Muscle layer of colon (tissue), 2 donors: Measurements from ENCODE around the gene KRTCAP2.
A peak's percentile ranks its signal among the peaks of the same experiment; 100 is the strongest.

Source experiments
- H3K27ac ChIP-seq: one replicate; pipeline ENCODE4 v1.7.0; 2013; ENCODE audit warnings: low read depth, mild to moderate bottlenecking, low read length, moderate library complexity
- H3K27me3 ChIP-seq, 2 donors: one replicate each; pipeline ENCODE4 v1.7.0; 2013; ENCODE audit warnings: low read length in 2 of 2, mild to moderate bottlenecking in 2 of 2; ENCODE audit not compliant: insufficient read depth in 2 of 2, control insufficient read depth in 1 of 2
- H3K36me3 ChIP-seq: one replicate; pipeline ENCODE4 v1.7.0; 2013; ENCODE audit warnings: mild to moderate bottlenecking, low read length; ENCODE audit not compliant: insufficient read depth
- H3K4me1 ChIP-seq: one replicate; pipeline ENCODE4 v1.7.0; 2013; ENCODE audit warnings: mild to moderate bottlenecking, low read length; ENCODE audit not compliant: insufficient read depth
- H3K4me3 ChIP-seq, 2 donors: one replicate each; pipeline ENCODE4 v1.7.0; 2013; ENCODE audit warnings: low read length in 2 of 2, low read depth in 1 of 2, mild to moderate bottlenecking in 1 of 2, moderate library complexity in 1 of 2
- H3K9ac ChIP-seq: one replicate; pipeline ENCODE4 v1.7.0; 2013; ENCODE audit warnings: low read length
- H3K9me3 ChIP-seq: one replicate; pipeline ENCODE4 v1.7.0; 2013; ENCODE audit warnings: mild to moderate bottlenecking, low read length
- donor health status: abdominal sarcoma.
- donor health status: Adenocarcinoma of cecum.

Gene KRTCAP2

GRCh38 chr1:155177918-155178281 lies 4.8 kb upstream of the KRTCAP2 start:
- Histone ChIP-seq H3K9me3 (no peaks in the 10 kb centered on the region), H3K27ac (no peak overlapping the region), H3K27me3 (peaks cover 0 to 23% of the 10 kb centered on the region in 2 donors), H3K36me3 (no peaks in the 10 kb centered on the region), H3K9ac (no peak overlapping the region), H3K4me3 (no peak overlapping the region), H3K4me1 (peaks cover 17% of the 10 kb centered on the region)

- Histone ChIP-seq H3K9me3 (no peaks in the 10 kb centered on the region), H3K4me3 (peak overlapping the region in 1 of 2 donors; percentile 32), H3K27me3 (peaks cover 0 to 23% of the 10 kb centered on the region in 2 donors), H3K36me3 (no peaks in the 10 kb centered on the region), H3K4me1 (peaks cover 17% of the 10 kb centered on the region), H3K9ac (no peak overlapping the region), H3K27ac (no peak overlapping the region)
These were observed 4.3 kb upstream of the KRTCAP2 start for GRCh38 chr1:155177192-155177917.

GRCh38 chr1:155176544-155177071 lies 3.5 kb upstream of the KRTCAP2 start:
- Histone ChIP-seq H3K4me1 (peaks cover 23% of the 10 kb centered on the region), H3K27me3 (peaks cover 0 to 23% of the 10 kb centered on the region in 2 donors), H3K27ac (no peak overlapping the region), H3K9ac (no peak overlapping the region), H3K36me3 (no peaks in the 10 kb centered on the region), H3K9me3 (no peaks in the 10 kb centered on the region), H3K4me3 (peak overlapping the region in 1 of 2 donors; percentile 32)

GRCh38 chr1:155175927-155176371 lies 2.8 kb upstream of the KRTCAP2 start:
- no peak overlapping the region for H3K4me3 ChIP-seq
- peaks cover 0 to 23% of the 10 kb centered on the region in 2 donors for H3K27me3 ChIP-seq
- no peaks in the 10 kb centered on the region for H3K9me3 ChIP-seq
- H3K4me1 ChIP-seq = peaks cover 23% of the 10 kb centered on the region
- H3K36me3 ChIP-seq = no peaks in the 10 kb centered on the region
- no peak overlapping the region for H3K27ac ChIP-seq
- H3K9ac ChIP-seq = no peak overlapping the region

- Histone ChIP-seq H3K4me3 (no peak overlapping the region), H3K27ac (no peak overlapping the region), H3K9me3 (no peaks in the 10 kb centered on the region), H3K9ac (no peak overlapping the region), H3K4me1 (peaks cover 23% of the 10 kb centered on the region), H3K27me3 (peaks cover 0 to 23% of the 10 kb centered on the region in 2 donors), H3K36me3 (peaks cover under 1% of the 10 kb centered on the region)
These were observed 2.3 kb upstream of the KRTCAP2 start for GRCh38 chr1:155175281-155175926.

GRCh38 chr1:155174324-155175280 lies 1.5 kb upstream of the KRTCAP2 start:
- no peak overlapping the region for H3K27ac ChIP-seq
- peaks cover 8% of the 10 kb centered on the region for H3K36me3 ChIP-seq
- no peak overlapping the region for H3K9ac ChIP-seq
- no peak overlapping the region for H3K4me3 ChIP-seq
- peaks cover 0 to 23% of the 10 kb centered on the region in 2 donors for H3K27me3 ChIP-seq
- peaks cover 23% of the 10 kb centered on the region for H3K4me1 ChIP-seq
- no peaks in the 10 kb centered on the region for H3K9me3 ChIP-seq

- peaks cover 17% of the 10 kb centered on the region for H3K36me3 ChIP-seq
- H3K4me1 ChIP-seq = peaks cover 23% of the 10 kb centered on the region
- H3K9ac ChIP-seq = peak within 1 kb of the TSS; percentile 72
- peaks cover 0 to 23% of the 10 kb centered on the region in 2 donors for H3K27me3 ChIP-seq
- peak within 1 kb of the TSS; percentile 76 for H3K27ac ChIP-seq
- H3K4me3 ChIP-seq = peak within 1 kb of the TSS; percentile 35 to 90
- no peaks in the 10 kb centered on the region for H3K9me3 ChIP-seq
These were observed 597 bp upstream of the KRTCAP2 start, which contains the start of gene TRIM46 for GRCh38 chr1:155173478-155174323. TRIM46 (plus strand) TSS chr1:155173849; CDS start chr1:155173967, 118 bp downstream.

- Histone ChIP-seq H3K4me3 (peak overlapping the region; percentile 35 to 90), H3K36me3 (peaks cover 22% of the 10 kb centered on the region), H3K9me3 (no peaks in the 10 kb centered on the region), H3K27ac (peak overlapping the region; percentile 76), H3K9ac (peak overlapping the region; percentile 72), H3K27me3 (peaks cover 0 to 23% of the 10 kb centered on the region in 2 donors), H3K4me1 (peaks cover 30% of the 10 kb centered on the region)
These were observed 1.0 kb downstream of the KRTCAP2 start for GRCh38 chr1:155171836-155172731.

GRCh38 chr1:155170806-155171205 lies 2.3 kb downstream of the KRTCAP2 start:
- H3K27ac ChIP-seq = no peak overlapping the region
- peaks cover 0 to 23% of the 10 kb centered on the region in 2 donors for H3K27me3 ChIP-seq
- H3K9ac ChIP-seq = no peak overlapping the region
- H3K4me3 ChIP-seq = no peak overlapping the region
- no peaks in the 10 kb centered on the region for H3K9me3 ChIP-seq
- H3K4me1 ChIP-seq = peaks cover 25% of the 10 kb centered on the region
- H3K36me3 ChIP-seq = peaks cover 22% of the 10 kb centered on the region
